ENCODE data around the gene KBTBD3.

- no peak for TF ChIP-seq CTCF (conservative IDR thresholded peaks at IDR 0.05; ENCODE audit: low read depth, low read length)
- no peak for TF ChIP-seq EZH2 (IDR thresholded peaks at IDR 0.05; ENCODE audit: borderline replicate concordance, low read depth, low read length, poor library complexity, severe bottlenecking)
These were observed 802 bp downstream of the KBTBD3 start for GRCh38 chr11:106076171-106076918.
